ENCODE data around the gene CTSA. TPM values are rescaled to one million over a fixed set of nuclear protein-coding genes. Genes with fewer than 3 reads are reported as not detected.
"Not testable (repeated sequence)": the region's sequence is repeated elsewhere in the genome, so short reads cannot be mapped to it uniquely, and the experiment has no call there.

CTSA gene
- total and polyA plus RNA-seq, 2 experiments from 2014 or later, result 176 to 321 TPM

DNA sequence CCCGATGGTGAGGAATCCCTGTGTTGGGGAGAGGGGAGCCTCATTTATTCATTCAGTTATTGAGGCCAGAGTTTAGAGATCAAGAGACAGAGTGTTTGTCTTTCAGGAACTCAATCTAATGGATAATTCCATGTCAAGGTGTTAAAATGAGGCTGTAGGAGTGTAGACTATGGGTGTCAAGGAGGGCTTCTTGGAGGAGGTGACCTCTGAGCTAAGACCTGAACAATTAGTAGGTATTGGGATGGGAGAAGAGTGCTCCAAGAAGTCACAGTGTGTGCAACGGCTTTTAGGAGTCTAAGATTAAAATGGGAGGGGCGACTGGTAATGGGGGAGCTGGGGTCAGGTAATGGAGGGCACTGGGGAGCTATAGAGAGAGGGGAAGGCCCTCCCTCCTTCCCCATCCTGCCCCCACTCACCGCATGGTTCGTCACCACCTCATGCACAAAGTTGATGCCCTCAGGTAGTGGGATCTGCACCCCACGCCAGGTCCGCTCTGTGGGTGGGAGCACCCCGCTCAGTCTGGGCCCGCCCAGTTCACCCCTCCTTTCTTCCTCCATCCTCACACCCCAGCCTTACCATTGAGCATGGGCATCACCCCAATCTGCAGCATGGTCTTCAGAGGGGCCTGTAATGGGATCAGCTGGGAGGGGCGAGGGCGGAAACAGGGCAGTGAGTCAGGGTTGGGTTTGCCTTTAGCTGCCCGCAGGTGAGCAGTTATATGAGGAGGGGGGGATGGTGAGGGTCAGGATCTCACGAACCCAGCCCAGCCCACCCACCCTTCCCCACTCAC is 8.1 kb downstream of the CTSA start:
- H3K79me2 ChIP-seq (ENCODE audit: insufficient read depth), result 0 out of 2 replicates have a peak, but pooled peaks cover 2% of the 10 kb centered on the region
- no peaks in the 10 kb centered on the region for H3K9me3 ChIP-seq (ENCODE audit: low read depth)
- H3K27me3 ChIP-seq (replicated peaks; ENCODE audit: insufficient read depth), result no peaks in the 10 kb centered on the region
- no peak overlapping the region for H3K4me3 ChIP-seq
- H4K20me1 ChIP-seq (ENCODE audit: insufficient read depth), result no peaks in the 10 kb centered on the region
- whole genome bisulfite sequencing, 2 experiments (ENCODE audit: low coverage in 1 of 2, low lambda C conversion rate in 2 of 2, missing lambda C conversion rate in 2 of 2), result 81 to 88% methylated on average over 9 to 13 of the region's 13 CpGs
- H3K27ac ChIP-seq, result no peak overlapping the region
- no peaks in the 10 kb centered on the region for H3K4me1 ChIP-seq (ENCODE audit: insufficient read depth)
- no peaks in the 10 kb centered on the region for H3K9me2 ChIP-seq (ENCODE audit: insufficient read depth)
- peaks cover 14% of the 10 kb centered on the region; the same call in 1 of the 2 replicates for H3K36me3 ChIP-seq (ENCODE audit: low read depth)
- H3K9ac ChIP-seq, result no peak overlapping the region
- H2AFZ ChIP-seq, result no peak overlapping the region
- in situ Hi-C loops (cut with MboI), result no loop called here
- no peak for DNase-seq
- TF ChIP-seq EZH2phosphoT487 (IDR thresholded peaks at IDR 0.05; ENCODE audit: insufficient read depth, low read depth) (no peak), EZH2 (IDR thresholded peaks at IDR 0.05; ENCODE audit: insufficient read depth, poor library complexity, severe bottlenecking) (no peak)
- H3K4me2 ChIP-seq (ENCODE audit: unreplicated experiment), result no peak overlapping the region
- no peaks in the 10 kb centered on the region for H3F3A ChIP-seq (ENCODE audit: insufficient read depth)

DNA sequence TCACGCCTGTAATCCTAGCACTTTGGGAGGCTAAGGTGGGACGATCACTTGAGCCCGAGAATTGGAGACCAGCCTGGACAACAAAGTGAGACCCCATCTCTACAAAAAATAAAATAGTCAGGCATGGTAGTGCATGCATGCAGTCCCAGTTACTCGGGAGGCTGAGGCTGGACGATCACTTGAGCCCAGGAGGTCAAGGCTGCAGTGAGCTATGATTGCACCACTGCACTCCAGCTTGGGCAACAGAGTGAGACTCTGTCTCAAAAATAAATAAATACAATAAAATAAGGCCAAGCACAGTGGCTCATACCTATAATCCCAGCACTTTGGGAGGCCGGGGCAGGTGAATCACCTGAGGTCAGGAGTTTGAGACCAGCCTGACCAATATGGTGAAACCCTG is 10.2 kb downstream of the CTSA start:
- H3K36me3 ChIP-seq (ENCODE audit: low read depth); H4K20me1 ChIP-seq (ENCODE audit: insufficient read depth); H3K4me2 ChIP-seq (ENCODE audit: unreplicated experiment); H3K27ac ChIP-seq; H3K9ac ChIP-seq; H2AFZ ChIP-seq; H3K79me2 ChIP-seq (ENCODE audit: insufficient read depth); in situ Hi-C loops (cut with MboI); H3K9me2 ChIP-seq (ENCODE audit: insufficient read depth); H3K9me3 ChIP-seq (ENCODE audit: low read depth); H3K27me3 ChIP-seq (replicated peaks; ENCODE audit: insufficient read depth); DNase-seq; H3K4me3 ChIP-seq: not testable (repeated sequence)
- Histone ChIP-seq H3K4me1 (ENCODE audit: insufficient read depth) (peaks cover 13% of the 10 kb centered on the region), H3F3A (ENCODE audit: insufficient read depth) (peaks cover 10% of the 10 kb centered on the region; the same call in 1 of the 2 replicates)
- 91 to 92% methylated on average over 6 of the region's 6 CpGs for WGBS, 2 experiments (ENCODE audit: low coverage in 1 of 2, low lambda C conversion rate in 2 of 2, missing lambda C conversion rate in 2 of 2)

GRCh38 chr20:45902199-45902701 is 11.1 kb downstream of the CTSA start:
- Histone ChIP-seq H2AFZ (no peak overlapping the region), H3K9me2 (ENCODE audit: insufficient read depth) (no peaks in the 10 kb centered on the region), H3K36me3 (ENCODE audit: low read depth) (no peaks in the 10 kb centered on the region), H3K79me2 (ENCODE audit: insufficient read depth) (no peaks in the 10 kb centered on the region), H3K27ac (no peak overlapping the region), H3K4me3 (no peak overlapping the region), H3F3A (ENCODE audit: insufficient read depth) (peaks cover 11% of the 10 kb centered on the region; the same call in 1 of the 2 replicates), H3K9ac (no peak overlapping the region), H3K27me3 (replicated peaks; ENCODE audit: insufficient read depth) (no peaks in the 10 kb centered on the region), H4K20me1 (ENCODE audit: insufficient read depth) (no peaks in the 10 kb centered on the region), H3K4me2 (ENCODE audit: unreplicated experiment) (no peak overlapping the region), H3K9me3 (ENCODE audit: low read depth) (no peaks in the 10 kb centered on the region), H3K4me1 (ENCODE audit: insufficient read depth) (peaks cover 14% of the 10 kb centered on the region)
- in situ Hi-C loops (cut with MboI), result no loop called here
- TF ChIP-seq EZH2phosphoT487 (IDR thresholded peaks at IDR 0.05; ENCODE audit: insufficient read depth, low read depth), result no peak
- TF ChIP-seq EZH2 (IDR thresholded peaks at IDR 0.05; ENCODE audit: insufficient read depth, poor library complexity, severe bottlenecking), result no peak
- 90 to 96% methylated on average over 14 of the region's 14 CpGs for WGBS, 2 experiments (ENCODE audit: low coverage in 1 of 2, low lambda C conversion rate in 2 of 2, missing lambda C conversion rate in 2 of 2)
- DNase-seq, result no peak

GRCh38 chr20:45904583-45905504 is 13.7 kb downstream of the CTSA start:
- H3K4me1 ChIP-seq (ENCODE audit: insufficient read depth), result peaks cover 14% of the 10 kb centered on the region
- no peaks in the 10 kb centered on the region for H4K20me1 ChIP-seq (ENCODE audit: insufficient read depth)
- peak; percentile 18 for DNase-seq
- H3K36me3 ChIP-seq (ENCODE audit: low read depth), result no peaks in the 10 kb centered on the region
- no peak for TF ChIP-seq EZH2 (IDR thresholded peaks at IDR 0.05; ENCODE audit: insufficient read depth, poor library complexity, severe bottlenecking)
- TF ChIP-seq EZH2phosphoT487 (IDR thresholded peaks at IDR 0.05; ENCODE audit: insufficient read depth, low read depth), result no peak
- no peaks in the 10 kb centered on the region for H3K27me3 ChIP-seq (replicated peaks; ENCODE audit: insufficient read depth)
- no peak overlapping the region for H2AFZ ChIP-seq
- peaks cover 11% of the 10 kb centered on the region; the same call in 1 of the 2 replicates for H3F3A ChIP-seq (ENCODE audit: insufficient read depth)
- no peak overlapping the region for H3K4me2 ChIP-seq (ENCODE audit: unreplicated experiment)
- in situ Hi-C loops (cut with MboI), result no loop called here
- no peaks in the 10 kb centered on the region for H3K9me3 ChIP-seq (ENCODE audit: low read depth)
- peak overlapping the region; percentile 74 for H3K27ac ChIP-seq
- no peak overlapping the region for H3K4me3 ChIP-seq
- H3K9ac ChIP-seq, result 0 out of 2 replicates have a peak overlapping the region, but pooled peaks have one; percentile 40
- WGBS, 2 experiments (ENCODE audit: low coverage in 1 of 2, low lambda C conversion rate in 2 of 2, missing lambda C conversion rate in 2 of 2), result 88 to 89% methylated on average over 16 of the region's 16 CpGs
- no peaks in the 10 kb centered on the region for H3K9me2 ChIP-seq (ENCODE audit: insufficient read depth)
- no peaks in the 10 kb centered on the region for H3K79me2 ChIP-seq (ENCODE audit: insufficient read depth)

Measured in GM23248 (cell line).